Common myeloid progenitor, CD34-positive (primary cell): Measurements from ENCODE around the gene NXPH4.

Experiments used
- CTCF ChIA-PET: fragments of 350-600 bp; sonication (Branson Sonifier 250); formaldehyde crosslinking; loops from one replicate; lab custom pipeline; 2021; ENCODE audit warnings: antibody characterized with exemption; lab: Charles Lee
- POLR2A ChIA-PET: fragments of 350-600 bp; sonication (Branson Sonifier 250); formaldehyde crosslinking; loops from one replicate; lab custom pipeline; 2021; ENCODE audit warnings: antibody characterized with exemption; lab: Charles Lee
- DNase-seq, 3 donors: peaks; one replicate each; pipeline versions ENCODE4 v3.0.0 to v3.0.0-alpha.2; 2013
- H3K27ac ChIP-seq, 2 experiments: 1 replicate in 1 of 2; 2 replicates in 1 of 2; pipeline ENCODE4 v1.7.0; 2013; ENCODE audit warnings: inconsistent platforms in 2 of 2, low read length in 2 of 2, mild to moderate bottlenecking in 2 of 2, low read depth in 1 of 2, moderate library complexity in 1 of 2; ENCODE audit not compliant: severe bottlenecking in 2 of 2, insufficient read depth in 1 of 2, poor library complexity in 1 of 2
- H3K27me3 ChIP-seq, 5 experiments: replicated peaks in 2 of 5; 1 replicate in 3 of 5; 2 replicates in 2 of 5; pipeline versions ENCODE4 v1.6.1 to v1.7.0; 2013; ENCODE audit warnings: low read length in 4 of 5, mild to moderate bottlenecking in 2 of 5, moderate library complexity in 2 of 5, inconsistent platforms in 1 of 5; ENCODE audit not compliant: insufficient read depth in 5 of 5, control insufficient read depth in 4 of 5
- H3K36me3 ChIP-seq, 4 experiments: 1 replicate in 2 of 4; 2 replicates in 2 of 4; pipeline versions ENCODE4 v1.6.1 to v1.7.0; 2013; ENCODE audit warnings: low read length in 3 of 4, control low read depth in 1 of 4, mild to moderate bottlenecking in 1 of 4; ENCODE audit not compliant: control insufficient read depth in 4 of 4, insufficient read depth in 4 of 4
- H3K4me1 ChIP-seq, 4 experiments: 1 replicate in 3 of 4; 2 replicates in 1 of 4; pipeline versions ENCODE4 v1.6.1 to v1.7.1; 2013; ENCODE audit warnings: low read length in 3 of 4, mild to moderate bottlenecking in 3 of 4, control low read depth in 1 of 4, inconsistent platforms in 1 of 4, moderate library complexity in 1 of 4; ENCODE audit not compliant: control insufficient read depth in 4 of 4, insufficient read depth in 4 of 4; ENCODE audit errors: control extremely low read depth in 1 of 4
- H3K4me3 ChIP-seq, 7 experiments: 1 replicate in 4 of 7; 2 replicates in 3 of 7; pipeline versions ENCODE4 v1.5.1 to v1.7.0; 2013; ENCODE audit warnings: mild to moderate bottlenecking in 7 of 7, low read length in 6 of 7, moderate library complexity in 6 of 7, inconsistent platforms in 2 of 7, low read depth in 2 of 7, control low read depth in 1 of 7; ENCODE audit not compliant: insufficient read depth in 4 of 7, control insufficient read depth in 1 of 7; ENCODE audit errors: extremely low read depth in 1 of 7
- H3K9me3 ChIP-seq, 5 experiments: 1 replicate in 4 of 5; 2 replicates in 1 of 5; pipeline versions ENCODE4 v1.6.1 to v1.7.1; 2013; ENCODE audit warnings: low read length in 4 of 5, mild to moderate bottlenecking in 2 of 5, inconsistent platforms in 1 of 5, low read depth in 1 of 5, moderate library complexity in 1 of 5; ENCODE audit not compliant: control insufficient read depth in 4 of 5, insufficient read depth in 2 of 5; ENCODE audit errors: control extremely low read depth in 1 of 5
- WGBS: methylation state at CpG from one replicate; pipeline ENCODE4 v1.1.5; 2013; ENCODE audit not compliant: insufficient coverage; 5-methylcytosine and 5-hydroxymethylcytosine counted together

The NXPH4 gene

DNA sequence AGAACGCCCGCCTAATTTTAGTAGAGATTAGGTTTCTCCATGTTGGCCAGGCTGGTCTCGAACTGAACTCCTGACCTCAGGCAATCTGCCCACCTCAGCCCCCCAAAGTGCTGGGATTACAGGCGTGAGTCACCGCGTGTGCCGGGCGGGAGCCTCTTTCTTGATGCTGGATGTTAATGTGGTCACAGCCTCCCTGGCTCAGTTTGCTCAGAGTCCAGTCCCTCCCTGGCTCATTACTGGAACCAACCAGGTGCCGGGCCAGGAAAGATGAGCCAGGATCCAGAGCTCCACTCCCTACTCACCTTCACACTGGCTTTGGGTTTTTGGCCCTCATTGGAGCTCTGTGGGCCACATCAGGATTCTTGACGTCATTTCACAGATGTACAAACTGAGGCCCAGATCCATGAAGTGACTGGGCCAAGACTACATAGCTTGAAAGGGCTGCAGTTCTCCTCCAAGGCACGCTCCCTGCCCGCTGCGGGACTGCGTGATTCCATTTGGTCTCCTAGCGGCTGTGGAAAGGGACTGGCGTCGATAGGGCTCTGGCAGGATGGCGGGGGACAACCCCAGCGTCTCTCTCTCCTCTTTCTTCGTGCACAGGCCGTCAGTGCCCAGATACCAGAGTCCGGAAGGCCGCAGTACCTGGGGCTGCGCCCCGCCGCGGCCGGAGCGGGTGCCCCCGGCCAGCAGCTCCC is 7.8 kb downstream of the NXPH4 start:
- Histone ChIP-seq H3K4me3 (peak overlapping the region in 1 of 7 experiments; percentile 32), H3K4me1 (peaks cover 8 to 43% (median 36%) of the 10 kb centered on the region in 4 experiments), H3K27ac (no peak overlapping the region), H3K27me3 (peaks cover 7 to 86% (median 43%) of the 10 kb centered on the region in 5 experiments), H3K9me3 (no peaks in the 10 kb centered on the region), H3K36me3 (no peaks in the 10 kb centered on the region)
- peak in 1 of 3 donors; percentile 51 for DNase-seq
- ChIA-PET CTCF (interaction anchor here (1.1 to 13.6 kb wide), 6 partner anchors 9 to 79 kb away, joined by 3 to 326 read pairs (median 7); partner anchors contain the start of genes NXPH4 and STAC3), POLR2A (no interaction called here)
- WGBS = 18% methylated on average over 25 of the region's 30 CpGs

DNA sequence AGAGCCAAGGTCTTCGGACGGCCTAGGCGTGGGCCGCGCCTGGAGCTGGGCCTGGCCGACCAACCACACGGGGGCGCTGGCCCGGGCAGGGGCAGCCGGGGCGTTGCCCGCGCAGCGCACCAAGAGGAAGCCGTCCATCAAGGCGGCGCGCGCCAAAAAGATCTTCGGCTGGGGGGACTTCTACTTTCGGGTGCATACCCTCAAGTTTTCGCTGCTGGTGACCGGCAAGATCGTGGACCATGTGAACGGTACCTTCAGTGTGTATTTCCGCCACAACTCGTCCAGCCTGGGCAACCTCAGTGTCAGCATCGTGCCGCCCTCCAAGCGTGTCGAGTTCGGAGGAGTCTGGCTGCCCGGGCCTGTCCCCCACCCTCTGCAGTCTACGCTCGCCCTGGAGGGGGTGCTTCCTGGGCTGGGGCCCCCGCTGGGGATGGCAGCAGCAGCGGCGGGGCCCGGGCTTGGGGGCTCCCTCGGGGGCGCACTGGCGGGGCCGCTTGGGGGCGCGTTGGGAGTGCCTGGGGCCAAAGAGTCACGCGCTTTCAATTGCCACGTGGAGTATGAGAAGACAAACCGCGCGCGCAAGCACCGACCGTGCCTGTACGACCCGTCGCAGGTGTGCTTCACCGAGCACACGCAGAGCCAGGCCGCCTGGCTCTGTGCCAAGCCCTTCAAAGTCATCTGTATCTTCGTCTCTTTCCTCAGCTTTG is 8.5 kb downstream of the NXPH4 start:
- 2% methylated on average over 55 of the region's 61 CpGs for WGBS
- peaks cover 7 to 80% (median 38%) of the 10 kb centered on the region in 5 experiments for H3K27me3 ChIP-seq
- peak; percentile 57 to 75 (median 74) for DNase-seq
- H3K27ac ChIP-seq = no peak overlapping the region
- POLR2A ChIA-PET = no interaction called here
- CTCF ChIA-PET = interaction anchor here (1.1 to 13.6 kb wide), 6 partner anchors 9 to 80 kb away, joined by 3 to 326 read pairs (median 7); partner anchors contain the start of genes NXPH4 and STAC3
- no peaks in the 10 kb centered on the region for H3K9me3 ChIP-seq
- H3K4me1 ChIP-seq = peaks cover 9 to 48% (median 42%) of the 10 kb centered on the region in 4 experiments
- H3K4me3 ChIP-seq = peak overlapping the region in 1 of 7 experiments; percentile 32
- H3K36me3 ChIP-seq = no peaks in the 10 kb centered on the region

DNA sequence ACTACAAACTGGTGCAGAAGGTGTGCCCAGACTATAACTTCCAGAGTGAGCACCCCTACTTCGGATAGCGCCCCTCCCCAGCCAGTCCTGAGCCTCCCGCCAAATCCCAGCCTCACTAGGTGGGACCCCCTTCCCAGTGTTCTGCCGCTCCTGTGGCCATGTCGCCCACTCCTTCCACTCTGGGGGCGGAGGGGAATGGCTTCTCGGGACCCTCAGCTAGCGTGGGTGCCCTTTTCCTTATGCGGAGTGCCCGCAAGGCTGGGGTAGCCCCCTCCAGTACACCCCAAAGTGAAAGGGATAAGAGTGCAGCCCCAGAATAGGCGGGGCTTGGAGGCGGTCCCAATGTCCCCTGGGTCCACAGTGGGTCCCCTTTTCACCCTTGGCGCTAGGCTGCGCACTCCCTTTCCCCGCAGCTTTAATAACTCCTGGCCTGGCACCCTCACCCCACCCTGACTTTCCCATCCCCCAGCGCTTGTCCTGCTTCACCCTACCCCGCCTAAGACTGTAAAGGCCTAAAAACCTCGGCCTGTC is 9.2 kb downstream of the NXPH4 start:
- DNase-seq = no peak
- Histone ChIP-seq H3K4me1 (peaks cover 9 to 54% (median 49%) of the 10 kb centered on the region in 4 experiments), H3K4me3 (no peak overlapping the region), H3K27me3 (peaks cover 7 to 74% (median 36%) of the 10 kb centered on the region in 5 experiments), H3K27ac (no peak overlapping the region), H3K36me3 (peaks cover 0 to under 1% (median 0%) of the 10 kb centered on the region in 4 experiments), H3K9me3 (no peaks in the 10 kb centered on the region)
- 22% methylated on average over 16 of the region's 18 CpGs for WGBS
- ChIA-PET POLR2A (interaction anchor here (0.6 kb wide), 1 partner anchor 19 kb away, joined by 5 read pairs; no protein-coding TSS in a partner anchor), CTCF (interaction anchor here (0.9 to 13.6 kb wide), 5 partner anchors 8 to 45 kb away, joined by 3 to 326 read pairs (median 8); partner anchors contain the start of genes NXPH4 and STAC3)

DNA sequence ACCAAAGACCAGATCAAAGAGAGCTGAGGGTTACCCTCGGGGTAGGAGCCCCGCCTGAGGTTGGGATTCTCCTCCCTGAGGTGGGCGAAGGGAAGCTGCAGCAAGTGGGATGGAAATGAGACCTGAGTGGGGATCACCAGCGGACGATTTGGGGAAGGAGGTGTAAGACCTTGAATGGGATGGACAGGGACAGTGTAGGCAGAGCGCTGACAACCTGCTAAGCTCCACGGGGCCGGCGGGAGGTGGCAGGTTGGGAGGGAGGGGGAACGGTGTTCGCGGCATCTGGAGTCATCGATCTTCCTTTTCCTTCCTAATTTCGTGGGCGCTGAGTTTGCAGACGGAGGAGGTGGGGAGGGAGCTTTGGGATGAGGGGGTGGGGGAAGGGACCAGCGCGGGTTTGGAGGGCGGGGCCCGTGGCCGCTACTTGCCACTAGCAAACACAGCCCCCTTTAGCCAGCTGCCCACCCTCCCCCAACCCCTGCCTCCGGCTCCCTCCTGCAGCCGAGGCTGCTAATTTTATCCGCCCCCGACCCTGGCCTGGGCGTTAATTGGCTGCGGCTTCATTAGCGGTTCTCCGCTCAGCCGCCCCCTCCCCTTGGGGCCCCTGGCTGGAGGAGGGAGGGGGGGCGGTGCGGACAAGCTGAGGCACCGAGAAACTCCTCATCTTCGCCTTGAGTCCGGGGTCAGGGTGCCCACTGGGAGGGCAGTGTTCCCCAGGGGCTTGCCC is 10.2 kb downstream of the NXPH4 start:
- WGBS = 1% methylated on average over 15 of the region's 35 CpGs
- peaks cover 4 to 11% (median 6%) of the 10 kb centered on the region in 4 experiments for H3K36me3 ChIP-seq
- H3K27ac ChIP-seq = no peak overlapping the region
- DNase-seq = no peak
- H3K9me3 ChIP-seq = no peaks in the 10 kb centered on the region
- peaks cover 9 to 58% (median 52%) of the 10 kb centered on the region in 4 experiments for H3K4me1 ChIP-seq
- ChIA-PET CTCF (interaction anchor here (0.9 to 13.6 kb wide), 3 partner anchors 12 to 44 kb away, joined by 3 to 326 read pairs (median 170); partner anchors contain the start of genes NXPH4 and STAC3), POLR2A (no interaction called here)
- peaks cover 7 to 64% (median 30%) of the 10 kb centered on the region in 5 experiments for H3K27me3 ChIP-seq
- peak overlapping the region in 2 of 7 experiments; percentile 5 to 47 for H3K4me3 ChIP-seq

DNA sequence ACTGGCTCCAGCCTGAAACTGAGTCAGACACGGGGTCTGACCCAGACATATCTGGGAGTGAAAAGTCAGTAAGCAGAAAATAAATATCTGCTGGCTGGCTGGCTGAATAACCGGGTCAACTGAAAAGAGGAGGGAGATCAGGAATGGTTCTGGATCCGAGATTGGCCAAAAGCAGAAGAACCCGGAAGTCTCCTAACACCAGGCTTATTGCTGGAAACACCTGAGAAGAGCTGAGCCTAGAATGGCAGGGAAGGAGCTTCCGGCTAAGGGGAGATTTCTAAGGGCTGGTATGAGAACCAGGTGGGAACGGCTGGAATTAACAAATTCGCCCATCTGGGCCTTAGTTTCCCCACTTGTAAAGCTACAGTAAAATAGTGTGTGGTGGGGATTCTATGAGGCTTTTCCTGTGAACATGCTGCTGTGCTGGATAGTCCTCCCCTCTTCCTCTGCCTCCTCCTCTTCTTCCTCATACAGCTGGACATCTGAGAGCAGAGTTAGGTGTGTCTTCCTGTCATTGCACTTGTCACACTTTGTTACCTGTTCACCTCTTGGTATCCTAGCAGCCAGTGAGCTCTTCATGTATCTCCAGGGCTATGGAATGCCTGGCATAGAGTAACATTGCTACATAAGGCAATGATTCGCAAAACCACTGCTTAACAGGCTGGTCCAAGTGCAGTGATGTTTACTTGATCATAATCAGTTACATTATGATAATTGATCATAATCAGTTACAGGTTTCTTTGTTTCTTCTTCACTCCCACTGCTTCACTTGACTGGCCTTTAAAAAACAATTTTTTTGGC is 10.9 kb downstream of the NXPH4 start:
- 22% methylated on average over 4 of the region's 8 CpGs for WGBS
- ChIA-PET CTCF (interaction anchor here (1.2 to 13.6 kb wide), 3 partner anchors 8 to 16 kb away, joined by 3 to 326 read pairs (median 170); partner anchors contain the start of genes NXPH4 and STAC3), POLR2A (no interaction called here)
- DNase-seq = no peak
- H3K27me3 ChIP-seq = peaks cover 7 to 56% (median 30%) of the 10 kb centered on the region in 5 experiments
- peaks cover 4 to 19% (median 13%) of the 10 kb centered on the region in 4 experiments for H3K36me3 ChIP-seq
- H3K4me3 ChIP-seq = peak overlapping the region in 1 of 7 experiments; percentile 47
- no peak overlapping the region for H3K27ac ChIP-seq
- H3K9me3 ChIP-seq = no peaks in the 10 kb centered on the region
- peaks cover 9 to 58% (median 52%) of the 10 kb centered on the region in 4 experiments for H3K4me1 ChIP-seq
